Measurements from ENCODE around the gene JCAD. TPM values are rescaled to one million over a fixed set of nuclear protein-coding genes. Genes with fewer than 3 reads are reported as not detected.

Gene JCAD
- total RNA-seq, 4 donors from 2014 or later, result 2.6 to 10.1 (median 6.8) TPM

DNA sequence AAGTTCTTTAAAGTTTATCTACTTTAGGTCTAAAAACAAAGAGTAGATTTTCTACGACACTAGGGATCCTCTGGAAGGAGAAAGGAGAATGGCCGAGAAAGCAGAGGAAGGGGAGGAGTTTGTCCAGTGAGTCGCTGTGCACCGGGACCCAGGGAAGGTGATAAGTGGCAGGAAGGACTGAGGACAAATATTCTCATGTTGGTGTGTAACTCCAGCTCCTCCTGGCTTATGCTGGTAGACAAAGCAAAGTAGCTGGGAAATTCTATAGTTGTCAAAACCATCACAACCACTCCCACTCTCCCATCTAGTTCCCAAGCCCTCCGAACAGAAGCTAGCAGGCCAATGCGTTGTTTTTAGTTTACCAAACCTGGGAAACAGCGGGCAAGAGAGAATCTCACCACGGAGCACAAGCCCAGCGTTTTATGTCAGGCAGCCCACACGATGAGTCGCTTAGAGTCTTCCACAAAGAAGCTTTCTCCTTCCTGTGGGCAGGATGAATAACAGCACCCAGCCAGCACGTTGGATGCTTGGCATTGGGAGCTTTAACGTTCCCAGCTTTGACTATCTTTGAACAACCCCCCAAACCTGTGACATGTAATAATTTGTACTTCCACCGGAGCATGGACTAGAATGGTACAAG lies 32.9 kb upstream of the JCAD start:
- Histone ChIP-seq H3K36me3 (no peaks in the 10 kb centered on the region), H3K4me3 (no peak overlapping the region), H3K4me1 (no peaks in the 10 kb centered on the region), H3K27me3 (no peaks in the 10 kb centered on the region), H3K9me3 (no peaks in the 10 kb centered on the region), H3K27ac (no peak overlapping the region)
- TF ChIP-seq, protein P1, sequence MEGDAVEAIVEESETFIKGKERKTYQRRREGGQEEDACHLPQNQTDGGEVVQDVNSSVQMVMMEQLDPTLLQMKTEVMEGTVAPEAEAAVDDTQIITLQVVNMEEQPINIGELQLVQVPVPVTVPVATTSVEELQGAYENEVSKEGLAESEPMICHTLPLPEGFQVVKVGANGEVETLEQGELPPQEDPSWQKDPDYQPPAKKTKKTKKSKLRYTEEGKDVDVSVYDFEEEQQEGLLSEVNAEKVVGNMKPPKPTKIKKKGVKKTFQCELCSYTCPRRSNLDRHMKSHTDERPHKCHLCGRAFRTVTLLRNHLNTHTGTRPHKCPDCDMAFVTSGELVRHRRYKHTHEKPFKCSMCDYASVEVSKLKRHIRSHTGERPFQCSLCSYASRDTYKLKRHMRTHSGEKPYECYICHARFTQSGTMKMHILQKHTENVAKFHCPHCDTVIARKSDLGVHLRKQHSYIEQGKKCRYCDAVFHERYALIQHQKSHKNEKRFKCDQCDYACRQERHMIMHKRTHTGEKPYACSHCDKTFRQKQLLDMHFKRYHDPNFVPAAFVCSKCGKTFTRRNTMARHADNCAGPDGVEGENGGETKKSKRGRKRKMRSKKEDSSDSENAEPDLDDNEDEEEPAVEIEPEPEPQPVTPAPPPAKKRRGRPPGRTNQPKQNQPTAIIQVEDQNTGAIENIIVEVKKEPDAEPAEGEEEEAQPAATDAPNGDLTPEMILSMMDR (IDR thresholded peaks at IDR 0.05), result no peak
- TF ChIP-seq EP300 (IDR thresholded peaks at IDR 0.05) (no peak), POLR2A (IDR thresholded peaks at IDR 0.05) (no peak), POLR2AphosphoS5 (IDR thresholded peaks at IDR 0.05) (no peak)
- no peak for DNase-seq (ENCODE audit: low spot score in 2 of 2)
- WGBS, result 83% methylated on average over 13 of the region's 14 CpGs

DNA sequence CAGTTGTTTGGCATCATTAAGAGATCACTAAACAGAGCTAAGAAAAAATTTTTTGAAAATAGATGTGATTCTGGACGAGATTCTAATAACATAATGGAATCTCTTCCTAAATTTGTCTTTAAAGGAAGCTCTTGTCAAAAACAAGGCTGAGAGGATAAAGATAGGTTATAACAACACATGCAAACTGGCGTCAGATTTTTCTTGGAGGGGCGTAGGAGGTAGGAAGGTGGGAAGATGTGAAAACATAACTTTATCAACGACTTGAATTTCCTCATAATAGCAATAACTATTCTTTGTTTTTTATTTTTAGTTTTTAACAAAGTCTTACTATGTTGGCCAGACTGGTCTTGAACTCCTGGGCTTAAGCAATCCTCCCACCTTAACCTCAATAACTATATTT lies 31.8 kb upstream of the JCAD start:
- Histone ChIP-seq H3K27ac (no peak overlapping the region), H3K36me3 (no peaks in the 10 kb centered on the region), H3K4me3 (no peak overlapping the region), H3K9me3 (no peaks in the 10 kb centered on the region), H3K27me3 (no peaks in the 10 kb centered on the region), H3K4me1 (no peaks in the 10 kb centered on the region)
- 89% methylated on average over 4 of the region's 4 CpGs for WGBS
- TF ChIP-seq, protein P1 (IDR thresholded peaks at IDR 0.05), result no peak
- TF ChIP-seq EP300 (IDR thresholded peaks at IDR 0.05) (no peak), POLR2A (IDR thresholded peaks at IDR 0.05) (no peak), POLR2AphosphoS5 (IDR thresholded peaks at IDR 0.05) (no peak)
- no peak for DNase-seq (ENCODE audit: low spot score in 2 of 2)

DNA sequence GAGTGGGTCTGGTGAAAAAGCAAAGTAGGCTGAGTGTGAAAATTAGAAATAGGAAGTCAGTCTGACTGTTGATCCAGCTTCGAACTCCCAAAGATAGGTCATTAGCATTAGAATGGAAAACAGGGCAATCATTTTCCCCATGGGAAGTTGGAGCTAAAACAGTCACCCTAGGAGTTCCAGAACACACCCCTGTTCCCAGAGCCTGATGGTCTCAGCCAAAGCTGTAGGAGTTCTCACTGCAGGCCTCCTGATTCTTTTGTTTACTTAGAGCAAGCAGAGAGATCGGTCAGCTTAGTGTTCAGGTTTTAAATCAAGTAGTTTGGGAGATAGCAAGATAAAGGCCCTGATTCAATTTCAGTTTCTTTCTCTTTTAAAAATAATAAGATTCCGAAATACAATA lies 28.8 kb upstream of the JCAD start:
- Histone ChIP-seq H3K4me1 (no peaks in the 10 kb centered on the region), H3K36me3 (no peaks in the 10 kb centered on the region), H3K9me3 (no peaks in the 10 kb centered on the region), H3K27ac (no peak overlapping the region), H3K4me3 (no peak overlapping the region), H3K27me3 (no peaks in the 10 kb centered on the region)
- TF ChIP-seq, protein P1 (IDR thresholded peaks at IDR 0.05), result no peak
- no peak for TF ChIP-seq POLR2A (IDR thresholded peaks at IDR 0.05)
- no peak for TF ChIP-seq POLR2AphosphoS5 (IDR thresholded peaks at IDR 0.05)
- no peak for TF ChIP-seq EP300 (IDR thresholded peaks at IDR 0.05)
- no peak for DNase-seq (ENCODE audit: low spot score in 2 of 2)
- 69% methylated on average over 3 of the region's 3 CpGs for WGBS

DNA sequence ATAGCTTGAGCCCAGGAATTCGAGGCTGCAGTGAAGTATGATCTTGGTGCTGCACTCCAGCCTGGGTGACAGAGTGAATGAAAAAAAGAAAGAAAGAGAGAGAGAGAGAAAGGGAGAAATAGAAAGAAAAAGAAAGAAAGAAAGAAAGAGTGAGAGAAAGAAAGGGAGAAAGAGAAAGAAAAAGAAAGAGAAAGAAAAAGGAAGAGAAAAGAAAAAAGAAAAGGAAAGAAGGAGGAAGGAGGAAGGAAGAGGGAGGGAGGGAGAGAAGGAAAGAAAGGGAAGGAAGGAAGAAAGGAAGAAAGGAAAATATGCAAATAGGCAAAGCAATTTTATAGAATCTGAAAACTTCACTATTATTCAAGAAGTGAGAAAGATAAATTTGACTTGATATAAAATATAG lies 24.5 kb upstream of the JCAD start:
- Histone ChIP-seq H3K4me3 (no peak overlapping the region), H3K27ac (no peak overlapping the region), H3K27me3 (no peaks in the 10 kb centered on the region), H3K9me3 (no peaks in the 10 kb centered on the region), H3K4me1 (no peaks in the 10 kb centered on the region), H3K36me3 (no peaks in the 10 kb centered on the region)
- DNase-seq (ENCODE audit: low spot score in 2 of 2), result no peak
- TF ChIP-seq POLR2AphosphoS5 (IDR thresholded peaks at IDR 0.05), result no peak
- no peak for TF ChIP-seq EP300 (IDR thresholded peaks at IDR 0.05)
- TF ChIP-seq, protein P1 (IDR thresholded peaks at IDR 0.05), result no peak
- no peak for TF ChIP-seq POLR2A (IDR thresholded peaks at IDR 0.05)
- WGBS, result 76% methylated on average over 1 of the region's 1 CpG

DNA sequence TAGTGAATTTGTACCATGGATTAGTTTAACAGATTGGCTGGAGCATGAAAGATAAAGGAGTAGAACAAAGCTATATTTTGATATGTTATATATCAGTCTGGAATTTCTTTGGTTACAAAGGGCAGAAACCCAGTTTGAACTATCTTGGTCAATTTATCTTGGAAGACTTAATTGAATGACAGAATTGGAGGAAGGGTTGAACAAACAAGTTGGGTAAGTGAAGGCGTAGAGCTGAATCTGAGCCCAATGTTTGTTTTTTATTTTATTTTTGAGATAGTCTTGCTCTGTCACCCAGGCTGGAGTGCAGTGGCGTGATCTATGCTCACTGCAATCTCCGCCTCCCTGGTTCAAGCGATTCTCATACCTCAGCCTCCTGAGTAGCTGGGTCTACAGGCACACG lies 21.8 kb upstream of the JCAD start:
- H3K27ac ChIP-seq, result no peak overlapping the region

More for the DNA sequence above, 21.8 kb upstream of the JCAD start:
- Histone ChIP-seq H3K9me3 (no peaks in the 10 kb centered on the region), H3K4me1 (no peaks in the 10 kb centered on the region), H3K36me3 (no peaks in the 10 kb centered on the region), H3K27me3 (no peaks in the 10 kb centered on the region), H3K4me3 (no peak overlapping the region)
- DNase-seq (ENCODE audit: low spot score in 2 of 2), result no peak
- 97% methylated on average over 5 of the region's 5 CpGs for WGBS
- TF ChIP-seq POLR2A (IDR thresholded peaks at IDR 0.05) (no peak), EP300 (IDR thresholded peaks at IDR 0.05) (no peak), POLR2AphosphoS5 (IDR thresholded peaks at IDR 0.05) (no peak)
- TF ChIP-seq, protein P1 (IDR thresholded peaks at IDR 0.05), result no peak

All from suprapubic skin (tissue), 4 donors.